HEK293 (cell line): Measurements from ENCODE around the gene ADRA2C.

ENCODE experiments used
- CTCF ChIA-PET: fragments of 350-600 bp; formaldehyde crosslinking; extraction: SDS; loops from one replicate; lab custom pipeline; 2021; ENCODE audit warnings: antibody characterized with exemption; lab: Yijun Ruan, JAX
- POLR2A ChIA-PET: fragments of 300-600 bp; formaldehyde crosslinking; extraction: SDS; loops from one replicate; lab custom pipeline; 2020; ENCODE audit warnings: antibody characterized with exemption, inconsistent platforms; lab: Yijun Ruan, JAX
- H3K27ac ChIP-seq: fragments of 200-500 bp; sonication (Bioruptor generic); 2 replicates; pipeline ENCODE4 v1.5.1; 2014; ENCODE audit warnings: low read depth, low read length, control low read depth, inconsistent platforms; ENCODE audit errors: extremely low read depth
- H3K36me3 ChIP-seq, 2 experiments: fragments of 200-500 bp in 1 of 2; sonication (Bioruptor generic) in 1 of 2; 1 replicate in 1 of 2; 2 replicates in 1 of 2; pipeline ENCODE4 v1.5.1; 2014 to 2017; ENCODE audit warnings: inconsistent platforms in 2 of 2, low read length in 2 of 2; ENCODE audit not compliant: control insufficient read depth in 2 of 2, insufficient read depth in 1 of 2
- H3K4me1 ChIP-seq: fragments of 200-500 bp; sonication (Bioruptor generic); 2 replicates; pipeline ENCODE4 v1.5.1; 2014; ENCODE audit warnings: mild to moderate bottlenecking, low read length, inconsistent platforms; ENCODE audit not compliant: control insufficient read depth, insufficient read depth
- H3K4me3 ChIP-seq: 2 replicates; pipeline ENCODE4 v1.5.1; 2011; ENCODE audit warnings: low read depth, mild to moderate bottlenecking, control low read depth, low read length, moderate library complexity
- H3K9me3 ChIP-seq: fragments of 200-500 bp; sonication (Bioruptor generic); 2 replicates; pipeline ENCODE4 v1.5.1; 2014; ENCODE audit warnings: low read depth, low read length, inconsistent platforms; ENCODE audit not compliant: control insufficient read depth, insufficient read depth
- GLI2 ChIP-seq: fragments of 450-650 bp; formaldehyde crosslinking; IDR thresholded peaks from 2 replicates; pipeline ENCODE4; 2017; ENCODE audit warnings: missing biosample characterization, missing genetic modification characterization, low read depth, borderline replicate concordance
- GLIS1 ChIP-seq: fragments of 450-650 bp; formaldehyde crosslinking; IDR thresholded peaks from 2 replicates; pipeline ENCODE4 v1.5.1; 2016; ENCODE audit warnings: missing biosample characterization, missing genetic modification characterization
- KLF9 ChIP-seq: fragments of 450-650 bp; formaldehyde crosslinking; IDR thresholded peaks from 2 replicates; pipeline ENCODE4 v1.5.1; 2016; ENCODE audit warnings: missing biosample characterization, missing genetic modification characterization, low read depth
- TRIM28 ChIP-seq: IDR thresholded peaks from 2 replicates; pipeline ENCODE4 v1.6.1; 2011; ENCODE audit warnings: low read length, control low read depth, borderline replicate concordance
- ZBTB7A ChIP-seq: fragments of 450-650 bp; formaldehyde crosslinking; IDR thresholded peaks from 2 replicates; pipeline ENCODE4 v1.5.1; 2016; ENCODE audit warnings: low read depth, missing biosample characterization, missing genetic modification characterization
- ZFP3 ChIP-seq: fragments of 450-650 bp; formaldehyde crosslinking; IDR thresholded peaks from 2 replicates; pipeline ENCODE4 v1.5.1; 2016; ENCODE audit warnings: low read depth, missing biosample characterization, missing genetic modification characterization
- ZNF146 ChIP-seq: fragments of 450-650 bp; formaldehyde crosslinking; IDR thresholded peaks from 2 replicates; pipeline ENCODE4 v1.5.1; 2016; ENCODE audit warnings: missing biosample characterization, missing genetic modification characterization
- ZNF19 ChIP-seq: fragments of 450-650 bp; formaldehyde crosslinking; IDR thresholded peaks from 2 replicates; pipeline ENCODE4; 2016; ENCODE audit warnings: missing biosample characterization, missing genetic modification characterization, low read depth
- ZNF214 ChIP-seq: fragments of 450-650 bp; formaldehyde crosslinking; IDR thresholded peaks from 2 replicates; pipeline ENCODE4 v1.5.1; 2017; ENCODE audit warnings: missing biosample characterization, mild to moderate bottlenecking, missing genetic modification characterization, borderline replicate concordance
- ZNF350 ChIP-seq: fragments of 450-650 bp; formaldehyde crosslinking; IDR thresholded peaks from 2 replicates; pipeline ENCODE4 v1.5.0; 2017; ENCODE audit warnings: missing biosample characterization, mild to moderate bottlenecking, missing genetic modification characterization
- ZNF530 ChIP-seq: fragments of 450-650 bp; formaldehyde crosslinking; IDR thresholded peaks from 2 replicates; pipeline ENCODE4 v1.5.1; 2016; ENCODE audit warnings: low read depth, missing biosample characterization, missing genetic modification characterization
- ZNF626 ChIP-seq: fragments of 450-650 bp; sonication (Bioruptor Pico); formaldehyde crosslinking; IDR thresholded peaks from 2 replicates; pipeline ENCODE4 v1.5.1; 2018; ENCODE audit warnings: missing biosample characterization, missing genetic modification characterization, inconsistent platforms
- ZNF701 ChIP-seq: fragments of 450-650 bp; formaldehyde crosslinking; IDR thresholded peaks from 2 replicates; pipeline ENCODE4 v1.5.1; 2016; ENCODE audit warnings: missing biosample characterization, missing genetic modification characterization
- ZNF768 ChIP-seq: fragments of 450-650 bp; formaldehyde crosslinking; IDR thresholded peaks from 2 replicates; pipeline ENCODE4 v1.5.1; 2018; ENCODE audit warnings: missing biosample characterization, mild to moderate bottlenecking, missing genetic modification characterization
- ZSCAN23 ChIP-seq: fragments of 450-650 bp; formaldehyde crosslinking; IDR thresholded peaks from 2 replicates; pipeline ENCODE4 v1.5.1; 2016; ENCODE audit warnings: missing biosample characterization, missing genetic modification characterization
- TF ChIP-seq, protein P1 (sequence below): fragments of 450-650 bp; formaldehyde crosslinking; IDR thresholded peaks from 2 replicates; pipeline ENCODE4 v1.5.1; 2017; ENCODE audit warnings: missing biosample characterization, missing genetic modification characterization
- TF ChIP-seq, protein P2 (sequence below): fragments of 450-650 bp; formaldehyde crosslinking; IDR thresholded peaks from 2 replicates; pipeline ENCODE4 v1.5.1; 2016; ENCODE audit warnings: missing biosample characterization, missing genetic modification characterization
- TF ChIP-seq, protein P3 (sequence below): fragments of 450-650 bp; formaldehyde crosslinking; IDR thresholded peaks from 2 replicates; pipeline ENCODE4 v1.5.1; 2016; ENCODE audit warnings: missing biosample characterization, missing genetic modification characterization
- TF ChIP-seq, protein P4 (sequence below): fragments of 450-650 bp; formaldehyde crosslinking; IDR thresholded peaks from 2 replicates; pipeline ENCODE4 v1.5.1; 2017; ENCODE audit warnings: missing biosample characterization, missing genetic modification characterization

The ADRA2C gene

DNA sequence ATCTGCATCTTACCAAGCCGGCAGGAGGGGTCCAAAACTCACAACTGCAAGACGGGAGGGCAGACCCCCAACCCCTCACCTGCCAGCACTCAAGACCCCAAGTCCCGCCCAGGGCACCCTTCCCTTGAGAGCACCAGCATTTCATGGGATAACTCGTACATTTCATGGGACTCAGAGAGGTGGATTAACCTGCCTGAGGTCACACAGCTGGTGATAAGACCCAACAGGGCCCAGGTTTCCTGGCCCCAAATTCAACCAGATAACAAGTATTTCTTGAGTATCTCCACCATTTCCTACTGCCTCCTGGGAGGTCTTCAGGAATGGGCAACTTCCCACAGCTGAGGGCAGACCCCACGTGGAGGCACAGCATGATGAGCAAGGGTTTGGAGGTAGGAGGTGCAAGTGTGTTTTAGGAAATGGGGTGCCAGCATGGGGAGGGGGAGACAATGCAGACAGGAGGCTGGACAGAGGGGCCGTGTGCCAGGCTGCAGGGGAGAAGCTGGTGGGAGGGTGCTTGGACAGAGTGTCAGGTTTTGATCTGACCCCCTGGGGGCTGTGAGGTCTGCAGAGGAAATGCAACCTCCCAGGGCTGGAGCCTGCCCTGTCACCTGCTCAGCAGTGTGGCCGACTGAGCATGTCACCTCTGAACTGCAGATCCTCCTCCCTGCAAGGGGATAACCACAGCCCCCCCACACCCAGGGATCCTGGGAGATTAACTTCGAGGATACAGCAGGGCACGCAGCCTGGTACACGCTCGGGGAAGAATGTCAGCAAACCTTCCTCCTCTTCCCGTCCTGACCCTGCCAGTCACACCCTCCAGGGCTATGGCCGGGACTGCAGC lies 4.4 kb downstream of the ADRA2C start (continued):
- TF ChIP-seq, protein P1, sequence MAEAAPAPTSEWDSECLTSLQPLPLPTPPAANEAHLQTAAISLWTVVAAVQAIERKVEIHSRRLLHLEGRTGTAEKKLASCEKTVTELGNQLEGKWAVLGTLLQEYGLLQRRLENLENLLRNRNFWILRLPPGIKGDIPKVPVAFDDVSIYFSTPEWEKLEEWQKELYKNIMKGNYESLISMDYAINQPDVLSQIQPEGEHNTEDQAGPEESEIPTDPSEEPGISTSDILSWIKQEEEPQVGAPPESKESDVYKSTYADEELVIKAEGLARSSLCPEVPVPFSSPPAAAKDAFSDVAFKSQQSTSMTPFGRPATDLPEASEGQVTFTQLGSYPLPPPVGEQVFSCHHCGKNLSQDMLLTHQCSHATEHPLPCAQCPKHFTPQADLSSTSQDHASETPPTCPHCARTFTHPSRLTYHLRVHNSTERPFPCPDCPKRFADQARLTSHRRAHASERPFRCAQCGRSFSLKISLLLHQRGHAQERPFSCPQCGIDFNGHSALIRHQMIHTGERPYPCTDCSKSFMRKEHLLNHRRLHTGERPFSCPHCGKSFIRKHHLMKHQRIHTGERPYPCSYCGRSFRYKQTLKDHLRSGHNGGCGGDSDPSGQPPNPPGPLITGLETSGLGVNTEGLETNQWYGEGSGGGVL (tag by site-specific recombination), result no peak
- TF ChIP-seq GLIS1 (peak; percentile 99), ZNF768 (tag by site-specific recombination) (peak; percentile 59; the same call in 1 of the 2 replicates), GLI2 (tag by site-specific recombination) (no peak), ZNF214 (tag by site-specific recombination) (no peak), ZBTB7A (no peak), TRIM28 (no peak), ZFP3 (tag by site-specific recombination) (no peak), KLF9 (tag by site-specific recombination) (no peak), ZSCAN23 (tag by site-specific recombination) (no peak), ZNF19 (tag by site-specific recombination) (no peak)
- TF ChIP-seq, protein P2, sequence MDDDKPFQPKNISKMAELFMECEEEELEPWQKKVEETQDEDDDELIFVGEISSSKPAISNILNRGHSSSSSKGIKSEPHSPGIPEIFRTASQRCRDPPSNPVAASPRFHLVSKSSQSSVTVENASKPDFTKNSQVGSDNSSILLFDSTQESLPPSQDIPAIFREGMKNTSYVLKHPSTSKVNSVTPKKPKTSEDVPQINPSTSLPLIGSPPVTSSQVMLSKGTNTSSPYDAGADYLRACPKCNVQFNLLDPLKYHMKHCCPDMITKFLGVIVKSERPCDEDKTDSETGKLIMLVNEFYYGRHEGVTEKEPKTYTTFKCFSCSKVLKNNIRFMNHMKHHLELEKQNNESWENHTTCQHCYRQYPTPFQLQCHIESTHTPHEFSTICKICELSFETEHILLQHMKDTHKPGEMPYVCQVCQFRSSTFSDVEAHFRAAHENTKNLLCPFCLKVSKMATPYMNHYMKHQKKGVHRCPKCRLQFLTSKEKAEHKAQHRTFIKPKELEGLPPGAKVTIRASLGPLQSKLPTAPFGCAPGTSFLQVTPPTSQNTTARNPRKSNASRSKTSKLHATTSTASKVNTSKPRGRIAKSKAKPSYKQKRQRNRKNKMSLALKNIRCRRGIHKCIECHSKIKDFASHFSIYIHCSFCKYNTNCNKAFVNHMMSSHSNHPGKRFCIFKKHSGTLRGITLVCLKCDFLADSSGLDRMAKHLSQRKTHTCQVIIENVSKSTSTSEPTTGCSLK (tag by site-specific recombination), result no peak

DNA sequence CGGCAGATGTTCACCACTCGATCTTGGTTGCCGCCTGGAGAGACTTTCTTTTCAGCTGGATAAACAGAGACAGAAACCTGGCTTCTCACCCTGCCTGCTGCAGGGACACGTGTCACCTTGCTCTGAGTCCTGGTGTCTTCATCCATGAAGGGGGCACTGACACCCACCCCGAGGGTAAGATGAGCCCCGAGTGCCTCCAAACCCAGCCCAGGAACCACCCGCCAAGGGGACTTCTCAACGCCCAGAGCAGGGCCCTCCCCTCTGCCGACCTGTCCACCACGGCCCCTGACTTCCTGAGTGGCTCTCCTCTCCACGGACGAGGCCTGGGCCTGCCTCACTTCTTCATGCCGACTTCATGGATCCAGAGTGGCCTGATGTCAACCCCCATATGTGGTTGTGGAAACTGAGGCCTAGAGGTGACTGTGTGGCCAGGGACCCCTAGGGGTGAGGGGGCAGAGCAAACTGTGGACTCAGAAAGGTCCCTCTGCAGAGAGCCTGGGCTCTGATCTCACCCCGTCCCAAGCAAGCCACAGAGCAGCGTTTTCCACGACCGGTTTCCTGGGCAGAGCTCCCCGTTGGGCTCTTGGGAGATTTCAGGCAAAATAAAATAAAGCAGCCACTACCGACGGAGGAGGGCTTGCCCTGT lies 5.1 kb downstream of the ADRA2C start:
- CTCF ChIA-PET, result no interaction called here
- Histone ChIP-seq H3K9me3 (no peaks in the 10 kb centered on the region), H3K27ac (no peak overlapping the region), H3K36me3 (no peaks in the 10 kb centered on the region), H3K4me1 (no peaks in the 10 kb centered on the region), H3K4me3 (no peak overlapping the region)
- TF ChIP-seq ZNF146, result no peak
- TF ChIP-seq, protein P3, sequence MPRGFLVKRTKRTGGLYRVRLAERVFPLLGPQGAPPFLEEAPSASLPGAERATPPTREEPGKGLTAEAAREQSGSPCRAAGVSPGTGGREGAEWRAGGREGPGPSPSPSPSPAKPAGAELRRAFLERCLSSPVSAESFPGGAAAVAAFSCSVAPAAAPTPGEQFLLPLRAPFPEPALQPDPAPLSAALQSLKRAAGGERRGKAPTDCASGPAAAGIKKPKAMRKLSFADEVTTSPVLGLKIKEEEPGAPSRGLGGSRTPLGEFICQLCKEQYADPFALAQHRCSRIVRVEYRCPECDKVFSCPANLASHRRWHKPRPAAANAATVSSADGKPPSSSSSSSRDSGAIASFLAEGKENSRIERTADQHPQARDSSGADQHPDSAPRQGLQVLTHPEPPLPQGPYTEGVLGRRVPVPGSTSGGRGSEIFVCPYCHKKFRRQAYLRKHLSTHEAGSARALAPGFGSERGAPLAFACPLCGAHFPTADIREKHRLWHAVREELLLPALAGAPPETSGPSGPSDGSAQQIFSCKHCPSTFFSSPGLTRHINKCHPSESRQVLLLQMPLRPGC (tag by site-specific recombination), result no peak
- no peak for TF ChIP-seq ZNF701
- TF ChIP-seq ZNF350, result no peak
- TF ChIP-seq ZNF530 (tag by site-specific recombination), result no peak
- no peak for TF ChIP-seq ZNF626
- no peak for TF ChIP-seq ZNF214 (tag by site-specific recombination)
- TF ChIP-seq, protein P4, sequence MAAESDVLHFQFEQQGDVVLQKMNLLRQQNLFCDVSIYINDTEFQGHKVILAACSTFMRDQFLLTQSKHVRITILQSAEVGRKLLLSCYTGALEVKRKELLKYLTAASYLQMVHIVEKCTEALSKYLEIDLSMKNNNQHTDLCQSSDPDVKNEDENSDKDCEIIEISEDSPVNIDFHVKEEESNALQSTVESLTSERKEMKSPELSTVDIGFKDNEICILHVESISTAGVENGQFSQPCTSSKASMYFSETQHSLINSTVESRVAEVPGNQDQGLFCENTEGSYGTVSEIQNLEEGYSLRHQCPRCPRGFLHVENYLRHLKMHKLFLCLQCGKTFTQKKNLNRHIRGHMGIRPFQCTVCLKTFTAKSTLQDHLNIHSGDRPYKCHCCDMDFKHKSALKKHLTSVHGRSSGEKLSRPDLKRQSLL (tag by site-specific recombination), result no peak
- POLR2A ChIA-PET, result no interaction called here
